ENCODE measurements around the gene RCVRN.

- TF ChIP-seq, protein P1, sequence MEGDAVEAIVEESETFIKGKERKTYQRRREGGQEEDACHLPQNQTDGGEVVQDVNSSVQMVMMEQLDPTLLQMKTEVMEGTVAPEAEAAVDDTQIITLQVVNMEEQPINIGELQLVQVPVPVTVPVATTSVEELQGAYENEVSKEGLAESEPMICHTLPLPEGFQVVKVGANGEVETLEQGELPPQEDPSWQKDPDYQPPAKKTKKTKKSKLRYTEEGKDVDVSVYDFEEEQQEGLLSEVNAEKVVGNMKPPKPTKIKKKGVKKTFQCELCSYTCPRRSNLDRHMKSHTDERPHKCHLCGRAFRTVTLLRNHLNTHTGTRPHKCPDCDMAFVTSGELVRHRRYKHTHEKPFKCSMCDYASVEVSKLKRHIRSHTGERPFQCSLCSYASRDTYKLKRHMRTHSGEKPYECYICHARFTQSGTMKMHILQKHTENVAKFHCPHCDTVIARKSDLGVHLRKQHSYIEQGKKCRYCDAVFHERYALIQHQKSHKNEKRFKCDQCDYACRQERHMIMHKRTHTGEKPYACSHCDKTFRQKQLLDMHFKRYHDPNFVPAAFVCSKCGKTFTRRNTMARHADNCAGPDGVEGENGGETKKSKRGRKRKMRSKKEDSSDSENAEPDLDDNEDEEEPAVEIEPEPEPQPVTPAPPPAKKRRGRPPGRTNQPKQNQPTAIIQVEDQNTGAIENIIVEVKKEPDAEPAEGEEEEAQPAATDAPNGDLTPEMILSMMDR (IDR thresholded peaks at IDR 0.05; ENCODE audit: low read depth, low read length): no peak
- TF ChIP-seq EZH2phosphoT487 (IDR thresholded peaks at IDR 0.05; ENCODE audit: low read depth): no peak
Measured at GRCh38 chr17:9900784-9901183, 4.3 kb downstream of the RCVRN start.

Measured in OCI-LY3 (cell line).